GM21717 (cell line): ENCODE measurements around the gene FBH1.
"Not testable (repeated sequence)": the region's sequence is repeated elsewhere in the genome, so short reads cannot be mapped to it uniquely, and the experiment has no call there.

Source experiments
- ATAC-seq: cut with Tn5 transposase; IDR thresholded peaks from one replicate; pipeline ENCODE4 v1.9.1; 2021; ENCODE audit warnings: mild to moderate bottlenecking, moderate library complexity; ENCODE audit not compliant: unreplicated experiment

FBH1 gene

GRCh38 chr10:5958077-5958476 is 68.0 kb downstream of the FBH1 start:
- ATAC-seq: no peak

- ATAC-seq: no peak
Measured at GRCh38 chr10:5958675-5959074, 68.6 kb downstream of the FBH1 start.

- ATAC-seq: no peak
Measured at GRCh38 chr10:5959142-5959541, 69.1 kb downstream of the FBH1 start.

GRCh38 chr10:5959581-5960069 is 69.6 kb downstream of the FBH1 start:
- ATAC-seq: no peak

GRCh38 chr10:5960070-5960972 is 70.3 kb downstream of the FBH1 start:
- no peak for ATAC-seq

GRCh38 chr10:5960973-5961275 is 70.9 kb downstream of the FBH1 start:
- ATAC-seq: not testable (repeated sequence)

GRCh38 chr10:5961405-5962100 is 71.5 kb downstream of the FBH1 start:
- ATAC-seq: no peak

GRCh38 chr10:5962358-5962940 is 72.4 kb downstream of the FBH1 start:
- not testable (repeated sequence) for ATAC-seq

- no peak for ATAC-seq
Measured at GRCh38 chr10:5963071-5963470, 73.0 kb downstream of the FBH1 start.

- ATAC-seq: no peak
Measured at GRCh38 chr10:5963591-5963990, 73.5 kb downstream of the FBH1 start.

- ATAC-seq: no peak
Measured at GRCh38 chr10:5964736-5965135, 74.7 kb downstream of the FBH1 start.

GRCh38 chr10:5965266-5965665 is 75.2 kb downstream of the FBH1 start:
- ATAC-seq: no peak

- no peak for ATAC-seq
Measured at GRCh38 chr10:5968037-5968680, 78.1 kb downstream of the FBH1 start.

- ATAC-seq: no peak
Measured at GRCh38 chr10:5968681-5969453, 78.8 kb downstream of the FBH1 start.

- ATAC-seq: no peak
Measured at GRCh38 chr10:5970066-5970465, 80.0 kb downstream of the FBH1 start.

GRCh38 chr10:5970527-5970926 is 80.5 kb downstream of the FBH1 start:
- no peak for ATAC-seq

- ATAC-seq: no peak
Measured at GRCh38 chr10:5971315-5971832, 81.3 kb downstream of the FBH1 start.

- ATAC-seq: no peak
Measured at GRCh38 chr10:5971886-5972285, 81.8 kb downstream of the FBH1 start.

GRCh38 chr10:5973069-5973468 is 83.0 kb downstream of the FBH1 start:
- no peak for ATAC-seq
